Ovary (tissue), 9 donors: ENCODE results near the gene TSHZ2. TPM values are rescaled to one million over a fixed set of nuclear protein-coding genes. Genes with fewer than 3 reads are reported as not detected.

Source experiments
- DNase-seq, 5 donors: peaks; one replicate each; pipeline ENCODE4 v3.0.0-alpha.2; 2019 to 2020
- H3K27ac ChIP-seq, 2 donors: fragments of 200-600 bp; one replicate each; pipeline versions ENCODE4 v1.5.1 to v1.8.0; 2019 to 2022
- H3K27me3 ChIP-seq: fragments of 200-600 bp; one replicate; pipeline ENCODE4 v1.8.0; 2022
- H3K36me3 ChIP-seq: fragments of 200-600 bp; sonication (generic); one replicate; pipeline ENCODE4 v1.5.1; 2019
- H3K4me1 ChIP-seq: one replicate; pipeline ENCODE4 v1.8.1; 2013; ENCODE audit warnings: mild to moderate bottlenecking, moderate library complexity; ENCODE audit not compliant: insufficient read depth
- H3K4me3 ChIP-seq: fragments of 200-600 bp; sonication (generic); one replicate; pipeline ENCODE4 v1.5.1; 2017
- H3K9me3 ChIP-seq, 2 donors: fragments of 200-600 bp in 1 of 2; sonication (generic) in 1 of 2; one replicate each; pipeline versions ENCODE4 v1.5.1 to v1.8.1; 2013 to 2019; ENCODE audit warnings: mild to moderate bottlenecking in 1 of 2, moderate library complexity in 1 of 2
- EP300 ChIP-seq: sonication (generic); formaldehyde crosslinking; IDR thresholded peaks from one replicate; pipeline ENCODE4 v1.6.1; 2017; ENCODE audit warnings: antibody characterized with exemption
- POLR2A ChIP-seq: fragments of 450-650 bp; IDR thresholded peaks from one replicate; pipeline ENCODE4 v1.6.1; 2017; ENCODE audit warnings: antibody characterized with exemption, mild to moderate bottlenecking, moderate library complexity
- WGBS, 3 donors: extraction: QIAGEN DNeasy Blood & Tissue Kit in 1 of 3; methylation state at CpG; one replicate each; pipeline versions ENCODE4 v1.1.5 to v1.1.7; 2013 to 2017; 5-methylcytosine and 5-hydroxymethylcytosine counted together
- intact Hi-C, 4 donors: fragments of 100-400 bp; cut with DNase I; formaldehyde crosslinking; loops; one replicate each; pipeline versions ENCODE4 v1.11.0 to v1.15.1; 2022 to 2023
- polyA plus RNA-seq, 2 donors: library from polyadenylated mRNA; stranded (reverse); fragments of 200-250 nt in 1 of 2; fragments of 350-450 nt in 1 of 2; fragmentation: Illumina TruSeq in 1 of 2; extraction: RNeasy Lipid Tissue Mini Kit (QIAGEN cat#74804) in 1 of 2; gene quantifications; one replicate each; pipeline ENCODE4 v1.2.3, GENCODE V29; 2013 to 2014
- total RNA-seq, 7 donors: library from RNA; depleted of rRNA in 2 of 7; stranded (reverse); fragments of >200 nt in 2 of 7; fragmentation: NEBNext Ultra II Directional in 3 of 7; extraction: Animal tissue kit (Norgen Biotek cat#: 25700) in 3 of 7; gene quantifications; one replicate each; pipeline versions ENCODE4 v1.1.0 to v1.2.4, GENCODE V29; 2016 to 2023
- TF ChIP-seq, protein P1 (sequence below), 3 donors: fragments of 450-650 bp in 2 of 3; fragments of 200-600 bp in 1 of 3; IDR thresholded peaks; one replicate each; pipeline versions ENCODE4 v1.5.1 to v1.8.0; 2016 to 2022; ENCODE audit warnings: antibody characterized with exemption in 3 of 3, mild to moderate bottlenecking in 1 of 3
- donor health status: DM: no; HTN: no; CAD: no; lungs with moderate emphysema.
- donor health status: DM: no; HTN: no; CAD: no.
- donor health status: Bipolar disorder and iron deficiency.
- donor health status: DM: yes; HTN: yes; CAD: no.
- donor health status: DM: no; HTN: no; CAD: no.
- donor health status: DM: yes; HTN: yes; CAD: no.

TSHZ2 gene
- total and polyA plus RNA-seq, 9 donors: 18.2 to 113 (median 40.2) TPM

DNA sequence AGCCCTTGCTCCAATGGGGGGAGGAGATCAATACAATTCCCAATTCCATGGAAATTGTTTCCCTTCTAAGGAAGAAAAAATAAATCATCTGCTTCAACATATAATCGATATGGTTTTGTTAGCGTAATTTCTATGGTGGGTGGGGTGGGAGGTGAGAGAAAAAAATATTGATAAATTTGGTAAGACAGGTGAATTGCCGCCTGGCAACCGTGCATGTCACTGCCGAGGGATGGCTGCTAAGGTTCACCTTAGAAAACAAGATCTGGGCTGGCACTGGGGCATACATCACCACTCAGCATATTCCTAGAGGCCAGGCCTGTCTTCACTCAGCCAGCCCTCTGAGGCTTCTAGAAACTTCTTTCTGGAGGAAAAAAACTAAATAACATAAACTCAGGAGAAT is 517.4 kb downstream of the TSHZ2 start:
- peaks cover 1% of the 10 kb centered on the region for H3K4me1 ChIP-seq
- H3K27me3 ChIP-seq: no peaks in the 10 kb centered on the region
- no peak for DNase-seq
- H3K36me3 ChIP-seq: no peaks in the 10 kb centered on the region
- no peaks in the 10 kb centered on the region for H3K9me3 ChIP-seq
- TF ChIP-seq EP300: no peak
- TF ChIP-seq POLR2A: no peak
- TF ChIP-seq, protein P1, sequence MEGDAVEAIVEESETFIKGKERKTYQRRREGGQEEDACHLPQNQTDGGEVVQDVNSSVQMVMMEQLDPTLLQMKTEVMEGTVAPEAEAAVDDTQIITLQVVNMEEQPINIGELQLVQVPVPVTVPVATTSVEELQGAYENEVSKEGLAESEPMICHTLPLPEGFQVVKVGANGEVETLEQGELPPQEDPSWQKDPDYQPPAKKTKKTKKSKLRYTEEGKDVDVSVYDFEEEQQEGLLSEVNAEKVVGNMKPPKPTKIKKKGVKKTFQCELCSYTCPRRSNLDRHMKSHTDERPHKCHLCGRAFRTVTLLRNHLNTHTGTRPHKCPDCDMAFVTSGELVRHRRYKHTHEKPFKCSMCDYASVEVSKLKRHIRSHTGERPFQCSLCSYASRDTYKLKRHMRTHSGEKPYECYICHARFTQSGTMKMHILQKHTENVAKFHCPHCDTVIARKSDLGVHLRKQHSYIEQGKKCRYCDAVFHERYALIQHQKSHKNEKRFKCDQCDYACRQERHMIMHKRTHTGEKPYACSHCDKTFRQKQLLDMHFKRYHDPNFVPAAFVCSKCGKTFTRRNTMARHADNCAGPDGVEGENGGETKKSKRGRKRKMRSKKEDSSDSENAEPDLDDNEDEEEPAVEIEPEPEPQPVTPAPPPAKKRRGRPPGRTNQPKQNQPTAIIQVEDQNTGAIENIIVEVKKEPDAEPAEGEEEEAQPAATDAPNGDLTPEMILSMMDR (IDR thresholded peaks at IDR 0.05): no peak
- H3K4me3 ChIP-seq: no peak overlapping the region
- no peak overlapping the region for H3K27ac ChIP-seq
- 93 to 96% (median 95%) methylated on average over 5 of the region's 5 CpGs for WGBS, 3 donors
- intact Hi-C loops: no loop called here

DNA sequence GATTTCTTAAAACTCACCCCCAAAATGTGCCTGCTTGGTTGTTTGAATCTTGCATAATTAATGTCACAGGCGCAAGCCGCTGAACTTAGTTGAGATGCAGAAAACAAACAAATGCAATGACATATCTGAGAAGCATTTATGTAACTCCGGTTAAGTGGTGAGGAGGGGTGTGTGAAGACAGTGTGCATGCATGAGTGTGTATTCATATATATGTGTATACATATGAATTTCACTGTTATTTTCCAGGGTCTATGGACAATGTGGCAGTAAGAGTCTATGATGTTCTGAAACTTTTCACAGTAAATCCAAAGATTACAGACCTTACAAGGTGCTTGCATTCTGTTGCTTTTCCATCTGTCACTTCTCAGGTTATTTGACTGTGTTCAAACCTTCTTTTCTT is 518.5 kb downstream of the TSHZ2 start:
- Histone ChIP-seq H3K4me3 (no peak overlapping the region), H3K4me1 (peaks cover 1% of the 10 kb centered on the region), H3K9me3 (no peaks in the 10 kb centered on the region), H3K36me3 (no peaks in the 10 kb centered on the region), H3K27ac (no peak overlapping the region), H3K27me3 (no peaks in the 10 kb centered on the region)
- no peak for TF ChIP-seq POLR2A
- no peak for TF ChIP-seq EP300
- TF ChIP-seq, protein P1 (IDR thresholded peaks at IDR 0.05): no peak
- intact Hi-C loops: no loop called here
- WGBS, 3 donors: 93 to 96% (median 95%) methylated on average over 3 of the region's 3 CpGs
- DNase-seq: no peak

DNA sequence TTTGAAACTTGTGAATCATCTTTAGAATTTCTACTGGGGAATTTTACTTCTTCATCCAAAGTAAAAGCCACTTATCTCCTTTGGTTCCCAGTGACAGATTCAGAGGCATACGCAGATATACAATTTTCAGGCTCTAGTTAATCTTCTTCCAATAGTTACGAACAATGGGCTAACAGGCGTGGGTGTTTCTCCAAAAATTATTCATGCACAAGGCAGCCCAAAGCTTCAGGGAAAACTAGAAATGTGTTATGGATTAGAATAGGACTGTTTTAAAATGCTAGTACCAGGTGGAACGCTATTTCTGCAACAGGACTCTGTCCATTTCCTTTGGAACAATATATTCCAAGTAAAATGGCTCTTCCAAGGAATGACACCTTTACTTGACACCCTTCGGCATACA is 519.3 kb downstream of the TSHZ2 start:
- TF ChIP-seq POLR2A (no peak), EP300 (no peak)
- TF ChIP-seq, protein P1 (IDR thresholded peaks at IDR 0.05): no peak
- WGBS, 3 donors: 81 to 93% (median 92%) methylated on average over 5 of the region's 5 CpGs
- no peak for DNase-seq
- Histone ChIP-seq H3K4me3 (no peak overlapping the region), H3K9me3 (no peaks in the 10 kb centered on the region), H3K27ac (no peak overlapping the region), H3K27me3 (no peaks in the 10 kb centered on the region), H3K36me3 (no peaks in the 10 kb centered on the region), H3K4me1 (peaks cover 1% of the 10 kb centered on the region)
- intact Hi-C loops: no loop called here

DNA sequence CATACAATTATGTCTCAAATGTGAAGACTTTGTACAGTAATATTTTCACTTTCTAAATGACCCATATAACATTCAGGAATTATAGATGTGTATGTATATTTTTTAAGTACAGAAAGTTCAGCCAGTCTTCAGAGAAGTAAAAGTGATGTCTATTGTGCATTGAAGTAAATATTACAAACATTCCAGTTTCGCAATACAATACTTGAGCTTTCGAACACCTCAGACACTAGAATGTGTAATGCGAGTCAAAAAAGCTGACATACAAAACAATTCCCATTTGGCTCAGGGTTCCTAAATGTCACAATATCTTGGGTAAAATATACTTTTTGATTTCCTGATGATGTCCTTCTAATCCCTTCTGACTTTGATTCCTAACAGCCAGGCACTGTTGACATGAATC is 520.1 kb downstream of the TSHZ2 start:
- Histone ChIP-seq H3K27ac (no peak overlapping the region), H3K4me3 (no peak overlapping the region)
- intact Hi-C loops: no loop called here

More for the DNA sequence above, 520.1 kb downstream of the TSHZ2 start:
- H3K36me3 ChIP-seq: no peaks in the 10 kb centered on the region
- H3K9me3 ChIP-seq: no peaks in the 10 kb centered on the region
- H3K4me1 ChIP-seq: peaks cover 1% of the 10 kb centered on the region
- no peaks in the 10 kb centered on the region for H3K27me3 ChIP-seq
- WGBS, 3 donors: 87 to 93% (median 88%) methylated on average over 3 of the region's 3 CpGs
- DNase-seq: no peak
- TF ChIP-seq EP300 (no peak), POLR2A (no peak)
- TF ChIP-seq, protein P1 (IDR thresholded peaks at IDR 0.05): no peak
